GM20000 (cell line): ENCODE results near the gene TNFRSF8.
"Not testable (repeated sequence)": the region's sequence is repeated elsewhere in the genome, so short reads cannot be mapped to it uniquely, and the experiment has no call there.

ENCODE experiments used
- DNase-seq: peaks from one replicate; pipeline ENCODE4 v3.0.0; 2012; ENCODE audit warnings: low spot score
- CTCF ChIP-seq: IDR thresholded peaks from 2 replicates; pipeline ENCODE4 v1.5.1; 2012; ENCODE audit warnings: mild to moderate bottlenecking, control low read depth; ENCODE audit errors: extremely low read depth, missing control alignments

Gene TNFRSF8

GRCh38 chr1:12032161-12032621 is 30.9 kb upstream of the TNFRSF8 start:
- TF ChIP-seq CTCF = no peak

GRCh38 chr1:12033441-12033840 is 29.7 kb upstream of the TNFRSF8 start:
- DNase-seq = not testable (repeated sequence)

More at GRCh38 chr1:12032161-12032621, 30.9 kb upstream of the TNFRSF8 start:
- no peak for DNase-seq

- no peak for TF ChIP-seq CTCF
- DNase-seq = no peak
Observed at GRCh38 chr1:12034381-12034801, 28.7 kb upstream of the TNFRSF8 start.

- no peak for DNase-seq
- no peak for TF ChIP-seq CTCF
Observed at GRCh38 chr1:12035312-12035711, 27.8 kb upstream of the TNFRSF8 start.

- TF ChIP-seq CTCF = no peak
- no peak for DNase-seq
Observed at GRCh38 chr1:12037486-12038355, 25.4 kb upstream of the TNFRSF8 start.

- TF ChIP-seq CTCF = no peak
- no peak for DNase-seq
Observed at GRCh38 chr1:12038356-12039163, 24.5 kb upstream of the TNFRSF8 start.

- no peak for DNase-seq
- no peak for TF ChIP-seq CTCF
Observed at GRCh38 chr1:12039164-12039525, 24.0 kb upstream of the TNFRSF8 start.

GRCh38 chr1:12039824-12040456 is 23.2 kb upstream of the TNFRSF8 start:
- not testable (repeated sequence) for DNase-seq
